HG02885 (cell line): ENCODE data around the gene OR10K2.
"Not testable (repeated sequence)": the region's sequence is repeated elsewhere in the genome, so short reads cannot be mapped to it uniquely, and the experiment has no call there.

Experiments used
- ATAC-seq: cut with Tn5 transposase; IDR thresholded peaks from one replicate; pipeline ENCODE4 v1.9.1; 2021; ENCODE audit warnings: mild to moderate bottlenecking; ENCODE audit not compliant: unreplicated experiment, poor library complexity

The OR10K2 gene

DNA sequence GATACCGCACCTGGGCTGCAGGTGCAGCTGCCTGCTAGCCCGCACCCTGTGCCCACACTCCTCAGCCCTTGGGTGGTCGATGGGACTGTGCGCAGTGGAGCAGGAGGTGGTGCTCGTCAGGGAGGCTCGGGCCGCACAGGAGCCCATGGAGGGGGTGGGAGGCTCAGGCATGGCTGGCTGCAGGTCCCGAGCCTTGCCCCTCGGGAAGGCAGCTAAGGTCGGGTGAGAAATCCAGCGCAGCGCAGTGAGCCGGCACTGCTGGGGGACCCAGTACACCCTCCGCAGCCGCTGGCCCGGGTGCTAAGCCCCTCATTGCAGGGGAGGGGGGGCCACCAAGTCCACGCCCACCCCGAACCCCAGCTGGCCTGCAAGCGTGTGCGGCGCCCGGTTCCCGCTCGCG is 51.9 kb downstream of the OR10K2 start:
- ATAC-seq, result not testable (repeated sequence)

DNA sequence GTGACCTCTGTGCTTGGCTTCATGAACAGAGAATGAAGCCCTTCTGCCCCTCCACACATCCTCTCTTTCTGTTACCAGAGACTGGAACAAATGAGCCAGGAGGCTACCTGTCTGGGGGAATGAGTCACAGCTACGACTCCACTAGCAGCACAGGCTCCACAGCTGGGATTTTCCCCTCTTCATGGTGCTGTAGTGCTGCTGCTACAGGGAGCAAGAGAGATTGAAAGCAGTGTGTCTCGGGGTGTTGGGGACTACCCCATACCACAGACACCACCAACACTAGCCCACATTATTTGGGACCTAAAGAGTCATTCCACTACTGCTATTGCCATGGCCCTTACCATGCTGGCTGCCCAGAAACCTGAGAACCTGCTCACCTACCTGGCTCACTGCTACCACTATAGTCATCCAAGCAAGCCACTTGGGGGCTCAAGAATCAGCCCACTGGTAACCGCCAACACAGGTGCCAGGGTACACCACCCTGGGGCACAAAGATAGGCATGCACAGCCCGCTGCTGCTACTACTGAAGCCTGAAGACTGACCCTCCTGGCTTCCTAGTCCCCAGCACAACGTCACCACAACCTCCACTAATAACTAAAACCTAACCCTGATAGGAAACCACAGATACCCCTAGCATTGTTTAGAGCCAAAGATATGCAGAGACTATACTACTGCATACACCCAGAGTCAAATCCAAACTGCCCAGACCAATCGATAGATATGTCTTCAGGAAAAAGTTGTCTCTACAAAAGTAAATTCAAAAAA is 54.7 kb downstream of the OR10K2 start:
- peak; percentile 98 for ATAC-seq
